GM10847 (cell line): ENCODE measurements around the gene ZNF660.

Experiments
- POLR2A ChIP-seq: IDR thresholded peaks from 2 replicates; pipeline ENCODE4 v1.6.1; 2011; ENCODE audit not compliant: insufficient read length; ENCODE audit errors: extremely low read depth

Gene ZNF660

DNA sequence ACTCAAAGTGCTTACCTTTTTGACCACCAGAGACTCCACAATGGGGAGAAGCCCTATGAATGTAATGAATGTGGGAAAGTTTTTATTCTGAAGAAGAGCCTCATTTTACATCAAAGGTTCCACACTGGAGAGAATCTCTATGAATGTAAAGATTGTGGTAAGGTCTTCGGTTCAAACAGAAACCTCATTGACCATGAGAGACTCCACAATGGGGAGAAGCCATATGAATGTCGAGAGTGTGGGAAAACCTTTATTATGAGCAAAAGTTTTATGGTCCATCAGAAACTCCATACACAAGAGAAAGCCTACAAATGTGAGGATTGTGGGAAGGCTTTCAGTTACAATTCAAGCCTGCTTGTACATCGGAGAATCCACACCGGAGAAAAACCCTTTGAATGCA is 58.3 kb downstream of the ZNF660 start:
- TF ChIP-seq POLR2A = no peak

DNA sequence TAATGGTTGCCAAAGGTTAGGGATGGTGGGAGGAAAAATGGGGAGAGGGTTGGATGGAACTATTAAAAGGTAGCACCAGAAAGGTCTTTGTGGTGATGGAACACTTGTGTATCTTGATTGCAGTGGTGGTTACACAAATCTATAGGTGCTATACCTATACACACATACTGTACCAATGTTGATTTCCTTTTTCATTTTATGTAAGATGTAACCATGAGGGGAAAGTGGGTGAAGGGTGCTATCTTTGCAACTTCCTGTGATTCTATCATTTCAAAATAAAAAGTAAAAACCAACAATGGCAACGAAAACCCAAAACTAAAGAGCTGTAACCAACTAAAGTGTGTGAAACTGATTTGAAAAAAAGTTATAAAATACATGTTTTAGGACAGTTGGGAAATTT is 63.0 kb downstream of the ZNF660 start:
- TF ChIP-seq POLR2A = no peak

DNA sequence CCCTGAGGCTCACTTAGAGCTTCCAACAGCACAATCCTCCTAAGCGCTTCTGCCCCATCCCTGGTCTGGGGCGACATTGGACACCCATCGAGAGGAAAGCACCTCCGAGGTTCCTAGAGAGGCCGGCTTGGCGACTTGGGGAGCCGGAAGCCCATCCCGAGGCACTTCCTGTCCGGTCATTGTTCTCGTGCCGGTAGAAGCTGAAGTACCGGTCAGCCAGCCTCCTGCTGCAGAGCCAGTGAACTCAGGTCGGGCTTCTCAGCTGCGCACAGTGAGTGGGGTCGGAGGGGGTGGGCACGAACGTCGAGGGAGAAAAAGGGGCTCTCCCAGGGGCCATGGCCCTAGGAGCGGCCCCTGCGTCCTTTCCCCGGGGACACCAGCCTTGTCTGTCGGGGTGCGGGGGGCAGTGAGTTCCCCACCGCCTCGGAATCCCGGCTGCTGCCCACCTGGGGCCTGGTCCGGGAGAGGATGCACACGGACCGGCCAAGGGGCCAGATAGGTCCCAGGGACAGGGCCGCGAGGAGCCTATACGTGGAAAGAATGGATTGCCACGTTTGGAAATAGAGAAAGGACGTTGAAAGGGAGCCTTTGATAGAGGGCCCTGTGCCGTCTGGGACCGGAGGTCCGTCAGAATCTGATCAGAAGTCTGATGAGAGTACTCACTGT is 63.9 kb downstream of the ZNF660 start, which contains the start of gene ZNF35:
ZNF35 (plus strand) TSS at position 169 of the 666 bp plus-strand sequence. CDS start 2,336 bp downstream, outside the sequence.
- peak; percentile 39 for TF ChIP-seq POLR2A
